Astrocyte of the cerebellum (primary cell): ENCODE measurements around the gene MAP3K14.
A peak's percentile ranks its signal among the peaks of the same experiment; 100 is the strongest.

Experiments used
- DNase-seq: peaks from one replicate; pipeline ENCODE4 v3.0.0-alpha.2; 2011; ENCODE audit warnings: low read depth
- H3K4me3 ChIP-seq: 2 replicates; pipeline ENCODE4 v1.5.1; 2011; ENCODE audit warnings: mild to moderate bottlenecking, low read depth, low read length, moderate library complexity
- in situ Hi-C: cut with HindIII; loops from 2 replicates; pipeline ENCODE4 v1.10.0; 2017; ENCODE audit warnings: low sequenced_read_pairs
- TF ChIP-seq, protein P1 (sequence below): IDR thresholded peaks from 2 replicates; pipeline ENCODE4 v1.5.1; 2012; ENCODE audit warnings: low read length, low read depth, moderate library complexity, mild to moderate bottlenecking; ENCODE audit errors: missing control alignments

Gene MAP3K14

DNA sequence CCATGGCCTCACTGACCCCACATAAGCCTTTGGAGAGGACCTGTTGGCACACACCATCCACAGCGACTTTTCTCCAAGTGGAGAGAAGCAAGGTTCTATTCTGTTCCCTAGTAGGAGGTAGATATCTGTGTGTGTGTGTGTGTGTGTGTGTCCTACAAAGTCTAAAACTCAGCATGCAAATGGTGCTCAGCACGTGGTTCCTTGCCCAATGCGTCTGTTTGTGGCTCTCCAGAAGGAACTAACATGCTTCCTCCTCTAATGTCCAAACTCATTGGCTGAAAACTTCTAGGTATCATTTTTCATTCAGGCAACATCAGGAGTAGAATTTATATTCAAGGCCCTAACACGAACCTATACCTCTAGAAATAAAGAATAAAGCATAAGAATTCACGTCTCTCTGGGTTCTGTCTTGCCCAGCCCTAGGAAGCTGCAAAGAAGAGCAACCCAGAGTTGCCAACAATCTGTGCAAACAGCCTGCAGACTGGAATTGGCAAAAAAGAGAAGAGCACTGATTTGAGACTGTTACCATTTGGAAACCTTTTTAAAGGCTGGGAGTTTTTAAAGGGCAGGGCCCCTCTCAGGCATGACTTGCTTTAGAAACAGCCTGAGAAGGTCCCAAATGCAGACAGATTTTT lies 25.5 kb downstream of the MAP3K14 start:
- TF ChIP-seq, protein P1, sequence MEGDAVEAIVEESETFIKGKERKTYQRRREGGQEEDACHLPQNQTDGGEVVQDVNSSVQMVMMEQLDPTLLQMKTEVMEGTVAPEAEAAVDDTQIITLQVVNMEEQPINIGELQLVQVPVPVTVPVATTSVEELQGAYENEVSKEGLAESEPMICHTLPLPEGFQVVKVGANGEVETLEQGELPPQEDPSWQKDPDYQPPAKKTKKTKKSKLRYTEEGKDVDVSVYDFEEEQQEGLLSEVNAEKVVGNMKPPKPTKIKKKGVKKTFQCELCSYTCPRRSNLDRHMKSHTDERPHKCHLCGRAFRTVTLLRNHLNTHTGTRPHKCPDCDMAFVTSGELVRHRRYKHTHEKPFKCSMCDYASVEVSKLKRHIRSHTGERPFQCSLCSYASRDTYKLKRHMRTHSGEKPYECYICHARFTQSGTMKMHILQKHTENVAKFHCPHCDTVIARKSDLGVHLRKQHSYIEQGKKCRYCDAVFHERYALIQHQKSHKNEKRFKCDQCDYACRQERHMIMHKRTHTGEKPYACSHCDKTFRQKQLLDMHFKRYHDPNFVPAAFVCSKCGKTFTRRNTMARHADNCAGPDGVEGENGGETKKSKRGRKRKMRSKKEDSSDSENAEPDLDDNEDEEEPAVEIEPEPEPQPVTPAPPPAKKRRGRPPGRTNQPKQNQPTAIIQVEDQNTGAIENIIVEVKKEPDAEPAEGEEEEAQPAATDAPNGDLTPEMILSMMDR, result no peak
- no peak overlapping the region for H3K4me3 ChIP-seq
- DNase-seq, result no peak
- in situ Hi-C loops, result no loop called here

- TF ChIP-seq, protein P1, result no peak
- DNase-seq, result no peak
- H3K4me3 ChIP-seq, result no peak overlapping the region
- in situ Hi-C loops, result no loop called here
Measured at GRCh38 chr17:45290269-45290765, 26.5 kb downstream of the MAP3K14 start.

GRCh38 chr17:45289301-45290268 lies 27.2 kb downstream of the MAP3K14 start:
- no peak for DNase-seq
- TF ChIP-seq, protein P1, result no peak
- H3K4me3 ChIP-seq, result no peak overlapping the region
- in situ Hi-C loops, result no loop called here

- in situ Hi-C loops, result no loop called here
- DNase-seq, result peak; percentile 49
- TF ChIP-seq, protein P1, result no peak
Measured at GRCh38 chr17:45288825-45289224, 28.0 kb downstream of the MAP3K14 start.

GRCh38 chr17:45287526-45288500 lies 29.0 kb downstream of the MAP3K14 start:
- TF ChIP-seq, protein P1, result no peak
- in situ Hi-C loops, result no loop called here
- DNase-seq, result no peak
- H3K4me3 ChIP-seq, result no peak overlapping the region

More at GRCh38 chr17:45288825-45289224, 28.0 kb downstream of the MAP3K14 start:
- H3K4me3 ChIP-seq, result no peak overlapping the region
